Neural crest cell (in vitro differentiated cells): ENCODE results near the gene SENP5. TPM values are rescaled to one million over a fixed set of nuclear protein-coding genes. Genes with fewer than 3 reads are reported as not detected.
"Not testable (repeated sequence)": the region's sequence is repeated elsewhere in the genome, so short reads cannot be mapped to it uniquely, and the experiment has no call there.

Experiments used
- DNase-seq: peaks from one replicate; pipeline ENCODE4 v3.0.0; 2021; ENCODE audit warnings: low read depth, mixed read lengths, low spot score
- H3K27ac Mint-ChIP-seq: one replicate; pipeline ENCODE4 v1.8.0; 2021; ENCODE audit warnings: mild to moderate bottlenecking, mixed read lengths; ENCODE audit not compliant: unreplicated experiment
- H3K27me3 Mint-ChIP-seq: 2 replicates; pipeline ENCODE4 v1.8.0; 2021; ENCODE audit warnings: low read depth, mild to moderate bottlenecking, mixed read lengths
- H3K36me3 Mint-ChIP-seq: 2 replicates; pipeline ENCODE4 v1.8.0; 2021; ENCODE audit warnings: low read depth, mild to moderate bottlenecking, mixed read lengths
- H3K4me1 Mint-ChIP-seq: 2 replicates; pipeline ENCODE4 v1.8.0; 2021; ENCODE audit warnings: mixed read lengths
- H3K4me3 Mint-ChIP-seq: one replicate; pipeline ENCODE4 v1.8.0; 2021; ENCODE audit warnings: mild to moderate bottlenecking, mixed read lengths
- H3K9me3 Mint-ChIP-seq: 2 replicates; pipeline ENCODE4 v1.8.0; 2021; ENCODE audit warnings: mixed read lengths
- long read RNA-seq: library from polyadenylated mRNA; unstranded; transcript quantifications from one replicate; pipeline ENCODE4 v2.0.0, GENCODE V29; 2020
- total RNA-seq: library from RNA; stranded (reverse); gene quantifications from 2 replicates; pipeline ENCODE4 v1.2.1, GENCODE V29; 2021
- TF ChIP-seq, protein P1 (sequence below): fragments of 200-600 bp; sonication (generic); conservative IDR thresholded peaks from 2 replicates; pipeline ENCODE4 v1.5.0; 2021; ENCODE audit warnings: antibody characterized with exemption, mild to moderate bottlenecking

The SENP5 gene, protein sequence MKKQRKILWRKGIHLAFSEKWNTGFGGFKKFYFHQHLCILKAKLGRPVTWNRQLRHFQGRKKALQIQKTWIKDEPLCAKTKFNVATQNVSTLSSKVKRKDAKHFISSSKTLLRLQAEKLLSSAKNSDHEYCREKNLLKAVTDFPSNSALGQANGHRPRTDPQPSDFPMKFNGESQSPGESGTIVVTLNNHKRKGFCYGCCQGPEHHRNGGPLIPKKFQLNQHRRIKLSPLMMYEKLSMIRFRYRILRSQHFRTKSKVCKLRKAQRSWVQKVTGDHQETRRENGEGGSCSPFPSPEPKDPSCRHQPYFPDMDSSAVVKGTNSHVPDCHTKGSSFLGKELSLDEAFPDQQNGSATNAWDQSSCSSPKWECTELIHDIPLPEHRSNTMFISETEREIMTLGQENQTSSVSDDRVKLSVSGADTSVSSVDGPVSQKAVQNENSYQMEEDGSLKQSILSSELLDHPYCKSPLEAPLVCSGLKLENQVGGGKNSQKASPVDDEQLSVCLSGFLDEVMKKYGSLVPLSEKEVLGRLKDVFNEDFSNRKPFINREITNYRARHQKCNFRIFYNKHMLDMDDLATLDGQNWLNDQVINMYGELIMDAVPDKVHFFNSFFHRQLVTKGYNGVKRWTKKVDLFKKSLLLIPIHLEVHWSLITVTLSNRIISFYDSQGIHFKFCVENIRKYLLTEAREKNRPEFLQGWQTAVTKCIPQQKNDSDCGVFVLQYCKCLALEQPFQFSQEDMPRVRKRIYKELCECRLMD
- total RNA-seq = 41.3 and 44.4 TPM in 2 replicates
- long read RNA-seq, full-length matches to known transcripts = 9 of 44 reads
- long read RNA-seq, partial matches to known transcripts = 28 of 44 reads
- long read RNA-seq, other reads (novel, unspliced or antisense) = 7 of 44 reads

DNA sequence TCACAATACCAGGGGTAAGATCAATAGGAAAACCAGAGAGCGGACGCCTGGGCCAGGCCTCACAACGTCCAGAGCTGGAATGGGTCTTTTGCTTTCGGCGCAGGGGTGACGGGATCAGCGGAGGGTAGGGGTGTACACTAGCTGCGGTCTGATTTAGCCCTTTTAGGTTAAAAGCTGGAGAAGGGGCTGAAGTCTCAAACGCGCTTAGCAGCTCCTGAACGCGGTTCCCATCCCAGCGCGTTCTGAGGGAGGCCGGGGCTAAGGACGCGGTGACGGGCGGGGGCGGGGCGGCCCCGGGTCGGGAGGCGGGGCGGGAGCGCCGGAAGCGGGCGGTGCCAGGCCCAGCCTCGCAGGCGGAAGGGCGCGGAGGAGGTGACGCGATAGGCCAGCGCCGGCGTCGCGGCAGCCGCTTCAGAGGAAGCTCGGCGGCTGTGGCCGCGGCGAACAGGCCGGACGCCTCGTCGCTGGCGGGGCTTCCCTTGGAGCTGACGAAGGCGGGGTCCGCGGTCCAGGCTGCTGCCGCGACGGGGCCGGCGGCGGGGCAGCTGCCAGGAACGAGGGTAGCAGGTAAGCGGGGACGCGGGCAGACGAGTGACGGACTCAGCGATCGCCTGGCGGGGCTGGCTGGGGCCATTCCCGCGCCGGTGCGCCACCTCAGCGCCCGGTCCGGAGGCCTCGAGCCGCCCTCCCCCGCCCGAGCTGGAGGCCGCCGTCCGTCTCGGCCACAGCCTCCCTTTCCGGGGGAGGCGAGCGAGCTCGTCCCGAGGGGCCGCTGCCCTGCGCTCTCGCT lies at the start of gene SENP5:
Gene SENP5, plus strand, starts transcription at position 414 of the 790 bp plus-strand sequence. CDS start 17,262 bp downstream, outside the sequence.
- H3K27ac Mint-ChIP-seq = peak within 1 kb of the TSS; percentile 98
- DNase-seq = peak; percentile 75
- H3K9me3 Mint-ChIP-seq = peaks cover 8% of the 10 kb centered on the region
- H3K36me3 Mint-ChIP-seq = no peaks in the 10 kb centered on the region
- TF ChIP-seq, protein P1, sequence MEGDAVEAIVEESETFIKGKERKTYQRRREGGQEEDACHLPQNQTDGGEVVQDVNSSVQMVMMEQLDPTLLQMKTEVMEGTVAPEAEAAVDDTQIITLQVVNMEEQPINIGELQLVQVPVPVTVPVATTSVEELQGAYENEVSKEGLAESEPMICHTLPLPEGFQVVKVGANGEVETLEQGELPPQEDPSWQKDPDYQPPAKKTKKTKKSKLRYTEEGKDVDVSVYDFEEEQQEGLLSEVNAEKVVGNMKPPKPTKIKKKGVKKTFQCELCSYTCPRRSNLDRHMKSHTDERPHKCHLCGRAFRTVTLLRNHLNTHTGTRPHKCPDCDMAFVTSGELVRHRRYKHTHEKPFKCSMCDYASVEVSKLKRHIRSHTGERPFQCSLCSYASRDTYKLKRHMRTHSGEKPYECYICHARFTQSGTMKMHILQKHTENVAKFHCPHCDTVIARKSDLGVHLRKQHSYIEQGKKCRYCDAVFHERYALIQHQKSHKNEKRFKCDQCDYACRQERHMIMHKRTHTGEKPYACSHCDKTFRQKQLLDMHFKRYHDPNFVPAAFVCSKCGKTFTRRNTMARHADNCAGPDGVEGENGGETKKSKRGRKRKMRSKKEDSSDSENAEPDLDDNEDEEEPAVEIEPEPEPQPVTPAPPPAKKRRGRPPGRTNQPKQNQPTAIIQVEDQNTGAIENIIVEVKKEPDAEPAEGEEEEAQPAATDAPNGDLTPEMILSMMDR = no peak
- H3K4me3 Mint-ChIP-seq = peak within 1 kb of the TSS; percentile 99
- H3K4me1 Mint-ChIP-seq = peaks cover 22% of the 10 kb centered on the region
- H3K27me3 Mint-ChIP-seq = no peaks in the 10 kb centered on the region

DNA sequence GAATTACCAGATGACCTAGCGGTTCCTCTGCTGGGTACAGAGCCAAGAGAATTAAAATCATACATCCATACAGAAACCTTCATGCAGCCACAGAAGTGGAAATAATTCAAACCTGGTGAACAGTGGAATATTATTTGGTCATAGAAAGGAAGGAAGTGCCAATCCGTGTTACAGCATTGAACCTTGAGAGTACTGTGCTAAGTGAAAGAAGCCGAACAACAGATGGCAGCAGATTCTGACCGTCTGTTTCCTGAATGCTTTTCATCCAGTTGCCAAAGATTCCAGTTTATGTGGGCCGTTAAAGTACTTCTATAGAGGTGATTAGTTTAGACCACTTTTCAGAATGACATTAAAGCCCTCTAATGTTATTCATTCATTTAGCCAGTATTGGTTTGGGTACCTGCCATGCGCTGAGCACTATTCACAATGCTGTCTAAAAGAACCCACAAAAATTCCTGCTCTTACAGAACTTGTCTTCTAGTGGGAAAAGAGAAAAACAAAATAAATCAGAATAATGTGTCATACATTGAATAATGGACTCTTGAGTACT lies 45.8 kb upstream of the SENP5 start:
- no peak for DNase-seq
- no peak overlapping the region for H3K27ac Mint-ChIP-seq
- TF ChIP-seq, protein P1 = no peak
- no peak overlapping the region for H3K4me3 Mint-ChIP-seq
- H3K9me3 Mint-ChIP-seq = no peaks in the 10 kb centered on the region
- H3K27me3 Mint-ChIP-seq = no peaks in the 10 kb centered on the region
- peaks cover 35% of the 10 kb centered on the region for H3K36me3 Mint-ChIP-seq
- no peaks in the 10 kb centered on the region for H3K4me1 Mint-ChIP-seq

DNA sequence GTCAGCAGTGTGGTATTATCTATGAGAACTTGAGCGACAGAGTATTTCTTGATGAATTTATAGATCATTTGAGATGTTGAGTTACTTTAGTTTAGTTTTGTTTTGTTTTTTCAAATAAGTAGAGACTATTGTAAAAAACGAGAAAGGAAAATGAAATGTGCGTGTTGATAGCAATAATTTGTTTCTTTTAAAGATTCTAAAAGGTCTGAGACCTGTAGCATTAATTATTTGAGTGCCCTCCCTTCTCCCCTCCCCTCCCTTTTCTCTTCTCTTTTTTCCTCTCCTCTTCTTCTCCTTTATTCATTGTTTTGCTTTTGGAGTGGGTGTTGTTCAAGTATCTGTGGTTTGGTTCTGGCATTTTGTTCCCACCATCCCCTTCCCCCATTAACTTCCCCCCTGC lies 38.1 kb upstream of the SENP5 start:
- not testable (repeated sequence) for H3K9me3 Mint-ChIP-seq, DNase-seq, H3K36me3 Mint-ChIP-seq, H3K4me1 Mint-ChIP-seq, H3K27ac Mint-ChIP-seq, H3K27me3 Mint-ChIP-seq, H3K4me3 Mint-ChIP-seq

DNA sequence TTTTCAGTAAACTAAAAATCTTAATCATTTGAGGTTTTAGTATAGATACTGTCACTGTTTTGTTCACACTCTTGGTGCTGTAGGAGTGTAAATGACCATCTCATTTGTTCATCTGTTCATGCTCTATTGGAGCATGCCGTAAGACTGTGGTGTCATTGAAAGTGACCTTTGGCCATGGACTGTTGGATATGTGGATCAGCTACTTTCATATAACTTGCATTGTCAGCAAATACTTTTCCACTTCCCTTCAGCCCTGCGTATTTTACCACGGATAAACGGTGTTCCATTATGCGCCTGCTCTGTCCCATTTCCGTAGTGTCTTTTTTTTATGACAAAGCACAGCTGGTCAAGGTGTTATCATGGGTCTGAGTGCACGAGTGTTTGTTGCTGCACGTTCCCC lies 32.6 kb upstream of the SENP5 start:
- TF ChIP-seq, protein P1 = no peak
- no peak overlapping the region for H3K4me3 Mint-ChIP-seq
- no peaks in the 10 kb centered on the region for H3K4me1 Mint-ChIP-seq
- H3K27me3 Mint-ChIP-seq = no peaks in the 10 kb centered on the region
- no peak for DNase-seq
- H3K9me3 Mint-ChIP-seq = peaks cover 6% of the 10 kb centered on the region
- no peak overlapping the region for H3K27ac Mint-ChIP-seq
- peaks cover 16% of the 10 kb centered on the region for H3K36me3 Mint-ChIP-seq

DNA sequence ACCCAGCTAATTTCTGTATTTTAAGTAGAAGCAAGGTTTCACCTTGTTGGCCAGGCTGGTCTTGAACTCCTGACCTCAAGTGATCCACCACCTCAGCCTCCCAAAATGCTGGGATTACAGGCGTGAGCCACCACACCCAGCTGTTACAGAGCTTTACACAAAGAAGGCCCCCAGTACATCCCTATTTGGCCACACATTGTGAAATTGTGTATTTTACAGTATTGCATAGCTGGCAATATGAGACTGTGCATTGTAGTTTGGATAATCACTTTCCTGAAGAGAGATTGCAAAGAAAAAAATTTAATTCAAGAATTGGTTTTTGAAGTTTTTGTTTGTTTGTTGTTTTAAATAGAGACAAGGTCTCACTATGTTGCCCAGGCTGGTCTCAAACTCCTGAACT lies 31.1 kb upstream of the SENP5 start:
- H3K36me3 Mint-ChIP-seq = peaks cover 16% of the 10 kb centered on the region
- not testable (repeated sequence) for H3K27me3 Mint-ChIP-seq, DNase-seq, H3K4me1 Mint-ChIP-seq, H3K9me3 Mint-ChIP-seq, H3K4me3 Mint-ChIP-seq, H3K27ac Mint-ChIP-seq
